HepG2 (cell line): Measurements from ENCODE around the gene KIF26B. TPM values are rescaled to one million over a fixed set of nuclear protein-coding genes. Genes with fewer than 3 reads are reported as not detected.

ENCODE experiments used
- ATAC-seq: fragments of 200-7000 bp; cut with Tn5 transposase; 3 replicates; pipeline ENCODE4 v1.9.1; 2020; ENCODE audit warnings: mild to moderate bottlenecking, moderate library complexity
- BruUV-seq: library from RNA; stranded (reverse); fragments of 400-500 nt; replicated peaks from 2 replicates; lab custom pipeline; 2021; lab: Mats Ljungman, UMichigan
- CTCF ChIA-PET: fragments of 300-600 bp; formaldehyde crosslinking; extraction: SDS; loops from one replicate; lab custom pipeline; 2021; ENCODE audit warnings: low total read pairs, inconsistent platforms, low intra/inter-chr PET ratio; lab: Yijun Ruan, JAX
- POLR2A ChIA-PET: fragments of 350-600 bp; sonication (Branson Sonifier 250); formaldehyde crosslinking; loops from one replicate; lab custom pipeline; 2020; ENCODE audit warnings: antibody characterized with exemption, inconsistent platforms; lab: Yijun Ruan, JAX
- DNase-seq: peaks from one replicate; pipeline ENCODE4 v3.0.0-alpha.2; 2015; ENCODE audit warnings: low spot score
- FAIRE-seq: peaks from 3 replicates; lab custom pipeline; 2011; peaks lifted over from hg19 to GRCh38; lab: Jason Lieb, UNC
- H2AFZ ChIP-seq: one replicate; pipeline ENCODE4 v1.6.1; 2011; ENCODE audit warnings: low read length, inconsistent platforms
- H3K27ac ChIP-seq: fragments of 300-600 bp; 3 replicates; pipeline ENCODE4 v1.8.0; 2011; ENCODE audit warnings: mixed run types, mild to moderate bottlenecking, mixed read lengths, low read length, inconsistent platforms; ENCODE audit not compliant: insufficient read depth; ENCODE audit errors: extremely low read length
- H3K27me3 ChIP-seq, 2 experiments: fragments of 200-600 bp in 1 of 2; 2 replicates in 1 of 2; 3 replicates in 1 of 2; pipeline versions ENCODE4 v1.6.0 to v1.8.0; 2011; ENCODE audit warnings: low read length in 2 of 2, mild to moderate bottlenecking in 2 of 2, moderate library complexity in 2 of 2, inconsistent platforms in 1 of 2; ENCODE audit not compliant: insufficient read depth in 2 of 2, control insufficient read depth in 1 of 2
- H3K36me3 ChIP-seq, 2 experiments: fragments of 200-600 bp in 1 of 2; replicated peaks in 1 of 2; 2 replicates in 1 of 2; 3 replicates in 1 of 2; pipeline versions ENCODE4 v1.5.1 to v1.8.0; 2011; ENCODE audit warnings: low read length in 2 of 2, inconsistent platforms in 1 of 2; ENCODE audit not compliant: insufficient read depth in 2 of 2, control insufficient read depth in 1 of 2
- H3K4me1 ChIP-seq: 2 replicates; pipeline ENCODE4 v1.5.1; 2012; ENCODE audit warnings: low read length, inconsistent platforms; ENCODE audit not compliant: insufficient read depth
- H3K4me2 ChIP-seq: 2 replicates; pipeline ENCODE4 v1.6.0; 2011; ENCODE audit warnings: low read depth, low read length, inconsistent platforms
- H3K4me3 ChIP-seq, 3 experiments: fragments of 200-600 bp in 1 of 3; sonication (generic), shearing (Covaris generic) in 1 of 3; replicated peaks in 1 of 3; 2 replicates each; pipeline ENCODE4 v1.5.1; 2011 to 2016; ENCODE audit warnings: low read length in 3 of 3, inconsistent platforms in 2 of 3, low read depth in 2 of 3, mild to moderate bottlenecking in 2 of 3, control low read depth in 1 of 3, mixed read lengths in 1 of 3; ENCODE audit not compliant: insufficient read depth in 1 of 3
- H3K79me2 ChIP-seq: one replicate; pipeline ENCODE4 v1.6.1; 2011; ENCODE audit warnings: low read length, inconsistent platforms; ENCODE audit not compliant: insufficient read depth
- H3K9ac ChIP-seq: 2 replicates; pipeline ENCODE4 v1.6.0; 2011; ENCODE audit warnings: mild to moderate bottlenecking, low read depth, low read length, inconsistent platforms; ENCODE audit not compliant: insufficient read depth
- H3K9me3 ChIP-seq: 2 replicates; pipeline ENCODE4 v1.5.1; 2012; ENCODE audit warnings: mild to moderate bottlenecking, low read length
- H4K20me1 ChIP-seq: 2 replicates; pipeline ENCODE4 v1.6.0; 2011; ENCODE audit warnings: inconsistent platforms, mild to moderate bottlenecking, low read length, moderate library complexity; ENCODE audit not compliant: insufficient read depth
- DNMT1 ChIP-seq: sonication (generic); formaldehyde crosslinking; IDR thresholded peaks from 2 replicates; pipeline ENCODE4 v1.5.1; 2020; ENCODE audit warnings: mild to moderate bottlenecking, missing genetic modification reagents
- HNRNPL ChIP-seq: fragments of 200-400 bp; formaldehyde crosslinking; IDR thresholded peaks from 2 replicates; pipeline ENCODE4 v1.6.1; 2017; ENCODE audit warnings: mild to moderate bottlenecking, low read depth, low read length
- NFAT5 ChIP-seq: sonication (generic); formaldehyde crosslinking; IDR thresholded peaks from 2 replicates; pipeline ENCODE4 v1.4.0; 2020; ENCODE audit warnings: missing genetic modification reagents
- SNAPC5 ChIP-seq: sonication (generic); formaldehyde crosslinking; IDR thresholded peaks from 2 replicates; pipeline ENCODE4 v1.8.1; 2023; ENCODE audit warnings: mild to moderate bottlenecking, missing genetic modification reagents, borderline replicate concordance
- TGIF2 ChIP-seq: IDR thresholded peaks from 2 replicates; pipeline ENCODE4 v1.6.1; 2016; ENCODE audit warnings: control low read depth, missing compliant biosample characterization
- ZC3H13 ChIP-seq: sonication (generic); formaldehyde crosslinking; IDR thresholded peaks from 2 replicates; pipeline ENCODE4 v1.8.1; 2023; ENCODE audit warnings: mild to moderate bottlenecking, missing genetic modification reagents, moderate library complexity
- ZFAT ChIP-seq: sonication (generic); formaldehyde crosslinking; conservative IDR thresholded peaks from 2 replicates; pipeline ENCODE4 v1.8.1; 2023; ENCODE audit warnings: missing genetic modification reagents, inconsistent platforms
- ZFP36L2 ChIP-seq: sonication (generic); formaldehyde crosslinking; IDR thresholded peaks from 2 replicates; pipeline ENCODE4 v1.4.0; 2020; ENCODE audit warnings: missing genetic modification reagents
- ZNF10 ChIP-seq: sonication (generic); formaldehyde crosslinking; IDR thresholded peaks from 2 replicates; pipeline ENCODE4 v1.4.0; 2020; ENCODE audit warnings: mild to moderate bottlenecking, low read depth, missing genetic modification reagents, borderline replicate concordance
- ZNF660 ChIP-seq: sonication (generic); formaldehyde crosslinking; IDR thresholded peaks from 2 replicates; pipeline ENCODE4 v1.5.1; 2020; ENCODE audit warnings: mild to moderate bottlenecking, low read depth, missing genetic modification reagents, borderline replicate concordance
- ZNF781 ChIP-seq: sonication (generic); formaldehyde crosslinking; IDR thresholded peaks from 2 replicates; pipeline ENCODE4 v1.5.1; 2020; ENCODE audit warnings: borderline replicate concordance, mild to moderate bottlenecking, missing genetic modification reagents; ENCODE audit errors: not compliant biosample characterization
- ZNF784 ChIP-seq: sonication (generic); formaldehyde crosslinking; IDR thresholded peaks from 2 replicates; pipeline ENCODE4 v1.5.1; 2020; ENCODE audit warnings: missing genetic modification reagents, mild to moderate bottlenecking, borderline replicate concordance
- WGBS: methylation state at CpG from one replicate; pipeline ENCODE4 v1.1.6; 2017; ENCODE audit warnings: low lambda C conversion rate; 5-methylcytosine and 5-hydroxymethylcytosine counted together
- in situ Hi-C: cut with HindIII; loops from 2 replicates; pipeline ENCODE4 v1.10.0; 2017; ENCODE audit warnings: low pct_unique_long_range_greater_than_20kb; ENCODE audit not compliant: extremely low pct_ligation_motif_present
- intact Hi-C: fragments of 100-400 bp; cut with micrococcal nuclease; formaldehyde crosslinking; loops from one replicate; pipeline ENCODE4 v1.10.0; 2022; ENCODE audit not compliant: unreplicated experiment
- polyA plus RNA-seq, 8 experiments: library from polyadenylated mRNA; depleted of rRNA in 3 of 8; stranded (reverse) in 7 of 8; unstranded in 1 of 8; fragments of >200 nt; fragmentation: Illumina TruSeq in 4 of 8; extraction: Trizol in 4 of 8; gene quantifications; 2 replicates each; pipeline versions ENCODE4 v1.2.1 to v1.2.3, GENCODE V29; 2011 to 2016; ENCODE audit warnings: low read depth in 4 of 8, missing spikeins in 1 of 8, mixed read lengths in 1 of 8; ENCODE audit not compliant: insufficient read depth in 1 of 8
- total RNA-seq, 5 experiments: library from RNA; depleted of rRNA; stranded (reverse); fragments of >200 nt; fragmentation: Illumina TruSeq; extraction: Trizol; gene quantifications; 2 replicates each; pipeline ENCODE4 v1.2.3, GENCODE V29; 2016; ENCODE audit warnings: low read depth in 1 of 5
- TF ChIP-seq, protein P1 (sequence below): sonication (generic); formaldehyde crosslinking; IDR thresholded peaks from 2 replicates; pipeline ENCODE4 v1.4.0; 2020; ENCODE audit warnings: missing genetic modification reagents, borderline replicate concordance

KIF26B gene
- total and polyA plus RNA-seq, 2 of the 13 experiments (the other 11 are each of a cell fraction or from before 2014, with no cell fraction given): 0.08 to 0.09 TPM

GRCh38 chr1:245591346-245592188 lies 436.8 kb downstream of the KIF26B start:
- no peaks in the 10 kb centered on the region for H3K36me3 ChIP-seq
- no peak overlapping the region for H3K27ac ChIP-seq
- no peak for DNase-seq
- H3K9ac ChIP-seq: no peak overlapping the region
- no peaks in the 10 kb centered on the region for H3K9me3 ChIP-seq
- no peaks in the 10 kb centered on the region for H3K79me2 ChIP-seq
- no peak overlapping the region for H3K4me2 ChIP-seq
- H2AFZ ChIP-seq: no peak overlapping the region
- no peak overlapping the region for H3K4me3 ChIP-seq
- no peak for FAIRE-seq
- ChIA-PET POLR2A (no interaction called here), CTCF (no interaction called here)
- peaks cover 0 to 1% of the 10 kb centered on the region in 2 experiments; a peak in 2 of 5 replicates for H3K27me3 ChIP-seq
- ATAC-seq: no peak; the same call in 2 of the 3 replicates
- in situ Hi-C loops: no loop called here
- intact Hi-C loops: no loop called here
- BruUV-seq: no TSS peak
- WGBS: 59% methylated on average over 21 of the region's 25 CpGs
- H4K20me1 ChIP-seq: no peaks in the 10 kb centered on the region
- no peaks in the 10 kb centered on the region for H3K4me1 ChIP-seq
- TF ChIP-seq HNRNPL (no peak), ZC3H13 (CRISPR knock-in tag) (no peak), ZNF781 (CRISPR knock-in tag) (no peak), ZNF660 (CRISPR knock-in tag) (no peak), ZNF784 (CRISPR knock-in tag) (no peak), ZNF10 (CRISPR knock-in tag) (no peak), TGIF2 (no peak), SNAPC5 (CRISPR knock-in tag) (no peak), ZFAT (CRISPR knock-in tag) (no peak), ZFP36L2 (no peak), DNMT1 (no peak), NFAT5 (no peak)
- TF ChIP-seq, protein P1, sequence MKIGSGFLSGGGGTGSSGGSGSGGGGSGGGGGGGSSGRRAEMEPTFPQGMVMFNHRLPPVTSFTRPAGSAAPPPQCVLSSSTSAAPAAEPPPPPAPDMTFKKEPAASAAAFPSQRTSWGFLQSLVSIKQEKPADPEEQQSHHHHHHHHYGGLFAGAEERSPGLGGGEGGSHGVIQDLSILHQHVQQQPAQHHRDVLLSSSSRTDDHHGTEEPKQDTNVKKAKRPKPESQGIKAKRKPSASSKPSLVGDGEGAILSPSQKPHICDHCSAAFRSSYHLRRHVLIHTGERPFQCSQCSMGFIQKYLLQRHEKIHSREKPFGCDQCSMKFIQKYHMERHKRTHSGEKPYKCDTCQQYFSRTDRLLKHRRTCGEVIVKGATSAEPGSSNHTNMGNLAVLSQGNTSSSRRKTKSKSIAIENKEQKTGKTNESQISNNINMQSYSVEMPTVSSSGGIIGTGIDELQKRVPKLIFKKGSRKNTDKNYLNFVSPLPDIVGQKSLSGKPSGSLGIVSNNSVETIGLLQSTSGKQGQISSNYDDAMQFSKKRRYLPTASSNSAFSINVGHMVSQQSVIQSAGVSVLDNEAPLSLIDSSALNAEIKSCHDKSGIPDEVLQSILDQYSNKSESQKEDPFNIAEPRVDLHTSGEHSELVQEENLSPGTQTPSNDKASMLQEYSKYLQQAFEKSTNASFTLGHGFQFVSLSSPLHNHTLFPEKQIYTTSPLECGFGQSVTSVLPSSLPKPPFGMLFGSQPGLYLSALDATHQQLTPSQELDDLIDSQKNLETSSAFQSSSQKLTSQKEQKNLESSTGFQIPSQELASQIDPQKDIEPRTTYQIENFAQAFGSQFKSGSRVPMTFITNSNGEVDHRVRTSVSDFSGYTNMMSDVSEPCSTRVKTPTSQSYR (CRISPR knock-in tag): no peak
